ENCODE data around the gene GIGYF2. TPM values are rescaled to one million over a fixed set of nuclear protein-coding genes. Genes with fewer than 3 reads are reported as not detected.

GIGYF2 gene
- total RNA-seq, 1 experiment from 2014 or later: 46.9 TPM

GRCh38 chr2:232761301-232761907, 64.3 kb downstream of the GIGYF2 start:
- DNase-seq (ENCODE audit: low read depth): peak; percentile 42

GRCh38 chr2:232767866-232768265, 70.7 kb downstream of the GIGYF2 start:
- no peak for DNase-seq (ENCODE audit: low read depth)

- DNase-seq (ENCODE audit: low read depth): no peak
Observed at GRCh38 chr2:232770207-232770606, 73.1 kb downstream of the GIGYF2 start.

- DNase-seq (ENCODE audit: low read depth): no peak
Observed at GRCh38 chr2:232771870-232772269, 74.7 kb downstream of the GIGYF2 start.

- no peak for DNase-seq (ENCODE audit: low read depth)
Observed at GRCh38 chr2:232772531-232772930, 75.4 kb downstream of the GIGYF2 start.

GRCh38 chr2:232773815-232774214, 76.7 kb downstream of the GIGYF2 start:
- no peak for DNase-seq (ENCODE audit: low read depth)

- DNase-seq (ENCODE audit: low read depth): peak; percentile 19
Observed at GRCh38 chr2:232776435-232776834, 79.3 kb downstream of the GIGYF2 start, which contains the start of gene KCNJ13. TSS of gene KCNJ13 (minus strand) at chr2:232776565. CDS start at chr2:232771362, 5,203 bp downstream.

GRCh38 chr2:232777276-232777675, 80.1 kb downstream of the GIGYF2 start:
- no peak for DNase-seq (ENCODE audit: low read depth)

GRCh38 chr2:232779465-232779864, 82.3 kb downstream of the GIGYF2 start:
- DNase-seq (ENCODE audit: low read depth): peak; percentile 43

GRCh38 chr2:232779934-232780333, 82.8 kb downstream of the GIGYF2 start:
- DNase-seq (ENCODE audit: low read depth): peak; percentile 14

- DNase-seq (ENCODE audit: low read depth): peak; percentile 89
Observed at GRCh38 chr2:232781765-232782164, 84.6 kb downstream of the GIGYF2 start.

- no peak for DNase-seq (ENCODE audit: low read depth)
Observed at GRCh38 chr2:232783278-232783677, 86.1 kb downstream of the GIGYF2 start.

- no peak for DNase-seq (ENCODE audit: low read depth)
Observed at GRCh38 chr2:232787806-232788205, 90.7 kb downstream of the GIGYF2 start.

GRCh38 chr2:232789082-232789481, 92.0 kb downstream of the GIGYF2 start:
- no peak for DNase-seq (ENCODE audit: low read depth)

- no peak for DNase-seq (ENCODE audit: low read depth)
Observed at GRCh38 chr2:232791518-232791917, 94.4 kb downstream of the GIGYF2 start.

GRCh38 chr2:232793271-232793670, 96.1 kb downstream of the GIGYF2 start:
- no peak for DNase-seq (ENCODE audit: low read depth)

GRCh38 chr2:232794981-232795380, 97.8 kb downstream of the GIGYF2 start:
- DNase-seq (ENCODE audit: low read depth): no peak

- no peak for DNase-seq (ENCODE audit: low read depth)
Observed at GRCh38 chr2:232795920-232796319, 98.8 kb downstream of the GIGYF2 start.

- DNase-seq (ENCODE audit: low read depth): no peak
Observed at GRCh38 chr2:232798187-232798586, 101.1 kb downstream of the GIGYF2 start.

GRCh38 chr2:232800166-232800565, 103.0 kb downstream of the GIGYF2 start:
- DNase-seq (ENCODE audit: low read depth): no peak

- no peak for DNase-seq (ENCODE audit: low read depth)
Observed at GRCh38 chr2:232802091-232802490, 105.0 kb downstream of the GIGYF2 start.

- peak; percentile 5 for DNase-seq (ENCODE audit: low read depth)
Observed at GRCh38 chr2:232809349-232810124, 112.4 kb downstream of the GIGYF2 start.

- no peak for DNase-seq (ENCODE audit: low read depth)
Observed at GRCh38 chr2:232810444-232810843, 113.3 kb downstream of the GIGYF2 start.
